ENCODE results near the gene MYCT1.

Gene MYCT1

GRCh38 chr6:152720974-152721373 lies 23.3 kb downstream of the MYCT1 start:
- TF ChIP-seq CTCF (IDR thresholded peaks at IDR 0.05; ENCODE audit: low read depth, low read length), result no peak
- no peak overlapping the region for H3K4me3 ChIP-seq (ENCODE audit: low read depth, low read length)

GRCh38 chr6:152721956-152722355 lies 24.3 kb downstream of the MYCT1 start:
- H3K4me3 ChIP-seq (ENCODE audit: low read depth, low read length), result no peak overlapping the region
- no peak for TF ChIP-seq CTCF (IDR thresholded peaks at IDR 0.05; ENCODE audit: low read depth, low read length)

- no peak overlapping the region for H3K4me3 ChIP-seq (ENCODE audit: low read depth, low read length)
- TF ChIP-seq CTCF (IDR thresholded peaks at IDR 0.05; ENCODE audit: low read depth, low read length), result no peak
These were observed 25.7 kb downstream of the MYCT1 start for GRCh38 chr6:152723398-152723797.

GRCh38 chr6:152726313-152726712 lies 28.6 kb downstream of the MYCT1 start:
- no peak for TF ChIP-seq CTCF (IDR thresholded peaks at IDR 0.05; ENCODE audit: low read depth, low read length)
- no peak overlapping the region for H3K4me3 ChIP-seq (ENCODE audit: low read depth, low read length)

- no peak overlapping the region for H3K4me3 ChIP-seq (ENCODE audit: low read depth, low read length)
- TF ChIP-seq CTCF (IDR thresholded peaks at IDR 0.05; ENCODE audit: low read depth, low read length), result no peak
These were observed 29.8 kb downstream of the MYCT1 start for GRCh38 chr6:152727507-152727906.

GRCh38 chr6:152734630-152735029 lies 36.9 kb downstream of the MYCT1 start:
- H3K4me3 ChIP-seq (ENCODE audit: low read depth, low read length), result no peak overlapping the region
- TF ChIP-seq CTCF (IDR thresholded peaks at IDR 0.05; ENCODE audit: low read depth, low read length), result no peak

GRCh38 chr6:152736687-152737273 lies 39.1 kb downstream of the MYCT1 start:
- TF ChIP-seq CTCF (IDR thresholded peaks at IDR 0.05; ENCODE audit: low read depth, low read length), result no peak
- H3K4me3 ChIP-seq (ENCODE audit: low read depth, low read length), result no peak overlapping the region
